Memory B cell (primary cell): ENCODE results near the gene KLHL42.

Source experiments
- ATAC-seq: fragments of 150-1000 bp; cut with Tn5 transposase; 2 replicates; pipeline ENCODE4 v1.10.0; 2021; ENCODE audit warnings: low read depth, mild to moderate bottlenecking, moderate library complexity
- DNase-seq, 2 donors: peaks; one replicate each; pipeline ENCODE4 v3.0.0; 2022; ENCODE audit warnings: low spot score in 2 of 2
- H3K27ac Mint-ChIP-seq: one replicate; pipeline ENCODE4 v1.8.0; 2022; ENCODE audit warnings: mild to moderate bottlenecking, moderate library complexity, mixed read lengths
- H3K27me3 Mint-ChIP-seq: one replicate; pipeline ENCODE4 v1.8.0; 2022; ENCODE audit warnings: mixed read lengths
- H3K36me3 Mint-ChIP-seq: one replicate; pipeline ENCODE4 v1.8.0; 2022; ENCODE audit warnings: mild to moderate bottlenecking, mixed read lengths
- H3K4me1 Mint-ChIP-seq: one replicate; pipeline ENCODE4 v1.8.0; 2022; ENCODE audit warnings: mixed read lengths
- H3K4me3 Mint-ChIP-seq: one replicate; pipeline ENCODE4 v1.8.0; 2022; ENCODE audit warnings: mild to moderate bottlenecking, moderate library complexity, mixed read lengths
- H3K9me3 Mint-ChIP-seq: one replicate; pipeline ENCODE4 v1.8.0; 2022; ENCODE audit warnings: mixed read lengths

KLHL42 gene

GRCh38 chr12:27769142-27769673 lies 10.8 kb upstream of the KLHL42 start:
- Mint-ChIP-seq H3K27ac (no peak overlapping the region), H3K9me3 (no peaks in the 10 kb centered on the region), H3K4me1 (no peaks in the 10 kb centered on the region), H3K27me3 (no peaks in the 10 kb centered on the region), H3K4me3 (no peak overlapping the region), H3K36me3 (no peaks in the 10 kb centered on the region)
- DNase-seq, result no peak
- ATAC-seq, result no peak

GRCh38 chr12:27771481-27772327 lies 8.3 kb upstream of the KLHL42 start:
- H3K4me1 Mint-ChIP-seq, result no peaks in the 10 kb centered on the region
- H3K27me3 Mint-ChIP-seq, result no peaks in the 10 kb centered on the region
- ATAC-seq, result no peak
- no peak overlapping the region for H3K27ac Mint-ChIP-seq
- no peaks in the 10 kb centered on the region for H3K36me3 Mint-ChIP-seq
- H3K4me3 Mint-ChIP-seq, result no peak overlapping the region
- H3K9me3 Mint-ChIP-seq, result no peaks in the 10 kb centered on the region
- DNase-seq, result no peak

- Mint-ChIP-seq H3K27me3 (no peaks in the 10 kb centered on the region), H3K4me1 (no peaks in the 10 kb centered on the region), H3K36me3 (no peaks in the 10 kb centered on the region), H3K9me3 (no peaks in the 10 kb centered on the region), H3K4me3 (no peak overlapping the region), H3K27ac (no peak overlapping the region)
- ATAC-seq, result no peak
- DNase-seq, result no peak
Observed at GRCh38 chr12:27772328-27773049, 7.5 kb upstream of the KLHL42 start.

- Mint-ChIP-seq H3K36me3 (peaks cover 2% of the 10 kb centered on the region), H3K4me3 (no peak overlapping the region), H3K27me3 (no peaks in the 10 kb centered on the region), H3K9me3 (no peaks in the 10 kb centered on the region), H3K4me1 (peaks cover 11% of the 10 kb centered on the region), H3K27ac (no peak overlapping the region)
- DNase-seq, result no peak
- no peak for ATAC-seq
Observed at GRCh38 chr12:27777141-27777540, 2.9 kb upstream of the KLHL42 start.

- ATAC-seq (no peak), DNase-seq (no peak)
- no peaks in the 10 kb centered on the region for H3K27me3 Mint-ChIP-seq
- H3K9me3 Mint-ChIP-seq, result no peaks in the 10 kb centered on the region
- no peak overlapping the region for H3K27ac Mint-ChIP-seq
- H3K4me3 Mint-ChIP-seq, result peak overlapping the region; percentile 39
- peaks cover 4% of the 10 kb centered on the region for H3K36me3 Mint-ChIP-seq
- H3K4me1 Mint-ChIP-seq, result peaks cover 15% of the 10 kb centered on the region
Observed at GRCh38 chr12:27778206-27778605, 1.8 kb upstream of the KLHL42 start.

GRCh38 chr12:27779416-27779919 lies 565 bp upstream of the KLHL42 start:
- ATAC-seq, result peak; percentile 45
- H3K27ac Mint-ChIP-seq, result peak overlapping the region; percentile 12
- H3K9me3 Mint-ChIP-seq, result no peaks in the 10 kb centered on the region
- peak overlapping the region; percentile 80 for H3K4me3 Mint-ChIP-seq
- H3K4me1 Mint-ChIP-seq, result peaks cover 16% of the 10 kb centered on the region
- H3K27me3 Mint-ChIP-seq, result no peaks in the 10 kb centered on the region
- peak; percentile 4 to 10 for DNase-seq
- H3K36me3 Mint-ChIP-seq, result peaks cover 6% of the 10 kb centered on the region

- Mint-ChIP-seq H3K4me3 (peak overlapping the region; percentile 87), H3K36me3 (peaks cover 6% of the 10 kb centered on the region), H3K9me3 (no peaks in the 10 kb centered on the region), H3K27ac (no peak overlapping the region), H3K4me1 (peaks cover 19% of the 10 kb centered on the region), H3K27me3 (no peaks in the 10 kb centered on the region)
- ATAC-seq (peak; percentile 17), DNase-seq (no peak)
Observed at GRCh38 chr12:27780612-27781408, 777 bp downstream of the KLHL42 start.

- H3K36me3 Mint-ChIP-seq, result peaks cover 6% of the 10 kb centered on the region
- ATAC-seq (no peak), DNase-seq (no peak)
- no peak overlapping the region for H3K4me3 Mint-ChIP-seq
- H3K4me1 Mint-ChIP-seq, result peaks cover 19% of the 10 kb centered on the region
- H3K27me3 Mint-ChIP-seq, result no peaks in the 10 kb centered on the region
- H3K27ac Mint-ChIP-seq, result no peak overlapping the region
- H3K9me3 Mint-ChIP-seq, result no peaks in the 10 kb centered on the region
Observed at GRCh38 chr12:27781680-27782079, 1.6 kb downstream of the KLHL42 start.

GRCh38 chr12:27782481-27782880 lies 2.4 kb downstream of the KLHL42 start:
- no peaks in the 10 kb centered on the region for H3K9me3 Mint-ChIP-seq
- no peaks in the 10 kb centered on the region for H3K27me3 Mint-ChIP-seq
- no peak for ATAC-seq
- H3K4me3 Mint-ChIP-seq, result peak overlapping the region; percentile 2
- H3K36me3 Mint-ChIP-seq, result peaks cover 7% of the 10 kb centered on the region
- no peak overlapping the region for H3K27ac Mint-ChIP-seq
- DNase-seq, result no peak
- H3K4me1 Mint-ChIP-seq, result peaks cover 20% of the 10 kb centered on the region

GRCh38 chr12:27785882-27786570 lies 6.0 kb downstream of the KLHL42 start:
- no peaks in the 10 kb centered on the region for H3K9me3 Mint-ChIP-seq
- ATAC-seq (no peak), DNase-seq (no peak)
- no peaks in the 10 kb centered on the region for H3K27me3 Mint-ChIP-seq
- H3K36me3 Mint-ChIP-seq, result peaks cover 11% of the 10 kb centered on the region
- H3K27ac Mint-ChIP-seq, result no peak overlapping the region
- peaks cover 21% of the 10 kb centered on the region for H3K4me1 Mint-ChIP-seq
- H3K4me3 Mint-ChIP-seq, result no peak overlapping the region

- H3K4me1 Mint-ChIP-seq, result peaks cover 12% of the 10 kb centered on the region
- no peak overlapping the region for H3K4me3 Mint-ChIP-seq
- DNase-seq (no peak), ATAC-seq (no peak)
- H3K27ac Mint-ChIP-seq, result no peak overlapping the region
- H3K9me3 Mint-ChIP-seq, result no peaks in the 10 kb centered on the region
- peaks cover 21% of the 10 kb centered on the region for H3K36me3 Mint-ChIP-seq
- no peaks in the 10 kb centered on the region for H3K27me3 Mint-ChIP-seq
Observed at GRCh38 chr12:27787559-27787958, 7.5 kb downstream of the KLHL42 start.

- no peak for DNase-seq
- ATAC-seq, result no peak
- Mint-ChIP-seq H3K4me3 (no peak overlapping the region), H3K4me1 (peaks cover 10% of the 10 kb centered on the region), H3K27ac (no peak overlapping the region), H3K27me3 (no peaks in the 10 kb centered on the region), H3K36me3 (peaks cover 23% of the 10 kb centered on the region), H3K9me3 (no peaks in the 10 kb centered on the region)
Observed at GRCh38 chr12:27790179-27790578, 10.1 kb downstream of the KLHL42 start.

GRCh38 chr12:27794818-27795584 lies 15.0 kb downstream of the KLHL42 start:
- Mint-ChIP-seq H3K27ac (peak overlapping the region; percentile 28), H3K27me3 (no peaks in the 10 kb centered on the region), H3K4me1 (no peaks in the 10 kb centered on the region), H3K4me3 (no peak overlapping the region), H3K36me3 (peaks cover 37% of the 10 kb centered on the region), H3K9me3 (no peaks in the 10 kb centered on the region)
- no peak for ATAC-seq
- no peak for DNase-seq
